Chondrocyte (in vitro differentiated cells): ENCODE results near the gene CLEC16A. TPM values are rescaled to one million over a fixed set of nuclear protein-coding genes. Genes with fewer than 3 reads are reported as not detected.

ENCODE experiments used
- DNase-seq: peaks from one replicate; pipeline ENCODE4 v3.0.0; 2021; ENCODE audit warnings: mixed read lengths, low spot score
- H3K27ac Mint-ChIP-seq: one replicate; pipeline ENCODE4 v1.8.0; 2021; ENCODE audit warnings: mild to moderate bottlenecking, moderate library complexity, mixed read lengths; ENCODE audit not compliant: unreplicated experiment
- H3K27me3 Mint-ChIP-seq: 2 replicates; pipeline ENCODE4 v1.8.0; 2021; ENCODE audit warnings: low read depth, mixed read lengths
- H3K36me3 Mint-ChIP-seq: 2 replicates; pipeline ENCODE4 v1.8.0; 2021; ENCODE audit warnings: low read depth, mixed read lengths
- H3K4me1 Mint-ChIP-seq: 2 replicates; pipeline ENCODE4 v1.8.0; 2021; ENCODE audit warnings: low read depth, mild to moderate bottlenecking, mixed read lengths
- H3K4me3 Mint-ChIP-seq: one replicate; pipeline ENCODE4 v1.8.0; 2021; ENCODE audit warnings: mild to moderate bottlenecking, moderate library complexity, mixed read lengths; ENCODE audit not compliant: unreplicated experiment
- H3K9me3 Mint-ChIP-seq: 2 replicates; pipeline ENCODE4 v1.8.0; 2021; ENCODE audit warnings: low read depth, mixed read lengths
- total RNA-seq: library from RNA; stranded (reverse); gene quantifications from 3 replicates; pipeline ENCODE4 v1.2.1, GENCODE V29; 2021
- TF ChIP-seq, protein P1 (sequence below): fragments of 200-600 bp; sonication (generic); IDR thresholded peaks from 2 replicates; pipeline ENCODE4 v1.5.0; 2021; ENCODE audit warnings: antibody characterized with exemption, mild to moderate bottlenecking, moderate library complexity

Gene CLEC16A
- total RNA-seq, 1 donor from 2014 or later, result 17.9 TPM

DNA sequence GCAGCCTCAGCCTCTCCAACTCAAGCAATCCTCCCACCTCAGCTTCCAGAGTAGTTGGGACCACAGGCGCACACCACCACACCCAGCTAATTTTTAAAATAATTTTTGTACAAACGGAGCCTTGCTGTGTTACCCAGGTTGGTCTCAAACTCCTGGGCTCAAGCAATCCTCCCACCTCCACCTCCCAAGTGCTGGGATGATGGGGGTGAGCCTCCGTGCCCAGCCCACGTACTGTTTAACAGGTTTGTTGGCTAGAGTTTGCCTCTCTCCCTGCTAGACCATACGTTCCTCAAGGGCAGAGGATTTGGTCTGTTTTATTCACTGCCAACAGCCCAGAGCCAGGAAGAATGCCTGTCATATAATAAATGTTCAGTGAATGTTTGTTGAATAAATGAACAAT, 285.1 kb downstream of the CLEC16A start:
- H3K36me3 Mint-ChIP-seq, result no peaks in the 10 kb centered on the region

DNA sequence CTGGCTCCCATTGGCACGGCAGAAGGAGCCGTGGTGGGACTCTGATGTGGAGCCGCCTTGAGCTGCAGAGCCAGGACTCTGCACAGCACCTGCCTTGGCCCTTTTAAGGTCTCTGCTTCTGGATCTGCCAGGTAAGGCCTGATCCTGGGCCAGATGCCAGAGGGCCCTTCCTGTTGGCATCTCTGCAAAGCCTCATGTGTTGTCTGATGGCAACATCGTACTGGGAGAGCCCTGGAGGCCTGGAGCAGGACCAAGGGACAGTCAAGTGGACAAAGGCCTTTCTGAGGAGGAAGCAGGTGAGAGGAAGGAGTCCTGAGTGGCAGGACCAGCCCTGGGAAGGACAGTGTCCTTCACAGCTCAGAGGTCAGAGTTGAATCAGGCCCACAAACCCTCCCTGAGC, 285.5 kb downstream of the CLEC16A start:
- peaks cover 2% of the 10 kb centered on the region for H3K27me3 Mint-ChIP-seq
- no peak overlapping the region for H3K27ac Mint-ChIP-seq
- DNase-seq, result no peak
- H3K9me3 Mint-ChIP-seq, result no peaks in the 10 kb centered on the region
- H3K4me3 Mint-ChIP-seq, result no peak overlapping the region
- H3K4me1 Mint-ChIP-seq, result no peaks in the 10 kb centered on the region
- no peaks in the 10 kb centered on the region for H3K36me3 Mint-ChIP-seq
- TF ChIP-seq, protein P1, sequence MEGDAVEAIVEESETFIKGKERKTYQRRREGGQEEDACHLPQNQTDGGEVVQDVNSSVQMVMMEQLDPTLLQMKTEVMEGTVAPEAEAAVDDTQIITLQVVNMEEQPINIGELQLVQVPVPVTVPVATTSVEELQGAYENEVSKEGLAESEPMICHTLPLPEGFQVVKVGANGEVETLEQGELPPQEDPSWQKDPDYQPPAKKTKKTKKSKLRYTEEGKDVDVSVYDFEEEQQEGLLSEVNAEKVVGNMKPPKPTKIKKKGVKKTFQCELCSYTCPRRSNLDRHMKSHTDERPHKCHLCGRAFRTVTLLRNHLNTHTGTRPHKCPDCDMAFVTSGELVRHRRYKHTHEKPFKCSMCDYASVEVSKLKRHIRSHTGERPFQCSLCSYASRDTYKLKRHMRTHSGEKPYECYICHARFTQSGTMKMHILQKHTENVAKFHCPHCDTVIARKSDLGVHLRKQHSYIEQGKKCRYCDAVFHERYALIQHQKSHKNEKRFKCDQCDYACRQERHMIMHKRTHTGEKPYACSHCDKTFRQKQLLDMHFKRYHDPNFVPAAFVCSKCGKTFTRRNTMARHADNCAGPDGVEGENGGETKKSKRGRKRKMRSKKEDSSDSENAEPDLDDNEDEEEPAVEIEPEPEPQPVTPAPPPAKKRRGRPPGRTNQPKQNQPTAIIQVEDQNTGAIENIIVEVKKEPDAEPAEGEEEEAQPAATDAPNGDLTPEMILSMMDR, result no peak

More for the DNA sequence above, 285.1 kb downstream of the CLEC16A start:
- Mint-ChIP-seq H3K4me3 (no peak overlapping the region), H3K27ac (no peak overlapping the region), H3K27me3 (peaks cover 2% of the 10 kb centered on the region), H3K9me3 (no peaks in the 10 kb centered on the region), H3K4me1 (peaks cover 3% of the 10 kb centered on the region)
- TF ChIP-seq, protein P1, result no peak
- no peak for DNase-seq

DNA sequence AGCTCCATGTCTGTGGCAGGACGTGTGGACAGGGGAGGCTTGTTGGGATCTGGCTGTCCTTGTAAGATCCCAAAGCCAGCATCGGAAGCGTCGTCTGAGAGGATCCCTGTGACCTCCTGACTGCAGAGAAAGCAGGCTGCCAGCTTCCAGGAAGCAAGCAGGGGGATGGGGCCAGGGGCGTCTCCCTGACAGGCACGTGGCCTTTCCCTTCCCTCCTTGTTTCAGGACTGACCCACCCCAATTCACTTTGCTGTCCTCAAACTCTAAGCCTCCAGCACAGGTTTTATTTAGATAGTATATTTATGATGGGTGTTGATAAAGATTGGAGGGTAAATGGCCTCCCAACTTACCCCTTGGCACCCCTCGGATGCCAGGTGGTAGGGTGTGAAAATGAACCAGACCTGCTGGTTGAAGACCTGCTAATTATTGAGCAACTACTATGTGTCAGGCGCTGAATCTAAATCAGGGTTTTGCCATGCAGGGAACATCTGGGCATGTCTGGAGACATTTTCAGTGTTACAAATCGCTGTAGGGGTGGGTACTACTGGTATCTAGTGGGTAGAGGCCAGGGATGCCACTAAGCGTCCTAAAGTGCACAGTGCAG, 287.1 kb downstream of the CLEC16A start:
- Mint-ChIP-seq H3K27me3 (peaks cover 2% of the 10 kb centered on the region), H3K36me3 (no peaks in the 10 kb centered on the region), H3K4me1 (no peaks in the 10 kb centered on the region), H3K4me3 (no peak overlapping the region), H3K27ac (no peak overlapping the region), H3K9me3 (no peaks in the 10 kb centered on the region)
- TF ChIP-seq, protein P1, result no peak
- no peak for DNase-seq

Other genes starting within 250 kb of the CLEC16A start
- gene TEKT5, start 249.6 kb upstream of the CLEC16A start, total RNA-seq, result not detected in 3 replicates
- gene NUBP1, start 200.7 kb upstream of the CLEC16A start, total RNA-seq, result 17.2 to 20.0 TPM (median 18.5 TPM) in 3 replicates
- gene TVP23A, start 125.8 kb upstream of the CLEC16A start, total RNA-seq, result 0.07 TPM in 1 of 3 replicates, not detected in the others
- not detected in 3 replicates for gene CIITA, start 67.4 kb upstream of the CLEC16A start, total RNA-seq
- gene DEXI, start 2.1 kb upstream of the CLEC16A start, total RNA-seq, result 37.2 to 41.1 TPM (median 40.6 TPM) in 3 replicates